Endodermal cell (in vitro differentiated cells): ENCODE results near the gene ACOT12. TPM values are rescaled to one million over a fixed set of nuclear protein-coding genes. Genes with fewer than 3 reads are reported as not detected.

Source experiments
- DNase-seq: peaks from one replicate; pipeline ENCODE4 v3.0.0-alpha.2; 2017
- H3K27ac ChIP-seq: 2 replicates; pipeline ENCODE4 v1.5.1; 2013; ENCODE audit warnings: mild to moderate bottlenecking, low read depth, low read length, moderate library complexity
- H3K27me3 ChIP-seq: 2 replicates; pipeline ENCODE4 v1.6.1; 2013; ENCODE audit warnings: mild to moderate bottlenecking, low read length, moderate library complexity; ENCODE audit not compliant: insufficient read depth, control insufficient read depth, poor library complexity, severe bottlenecking
- H3K36me3 ChIP-seq: 2 replicates; pipeline ENCODE4 v1.7.0; 2013; ENCODE audit warnings: mild to moderate bottlenecking, low read length, moderate library complexity; ENCODE audit not compliant: control insufficient read depth, insufficient read depth
- H3K4me1 ChIP-seq: one replicate; pipeline ENCODE4 v1.7.0; 2013; ENCODE audit warnings: low read length; ENCODE audit not compliant: control insufficient read depth, insufficient read depth
- H3K4me3 ChIP-seq: 2 replicates; pipeline ENCODE4 v1.5.1; 2013; ENCODE audit warnings: mild to moderate bottlenecking, low read length, moderate library complexity
- H3K9ac ChIP-seq: 2 replicates; pipeline ENCODE4 v1.6.1; 2013; ENCODE audit warnings: mild to moderate bottlenecking, low read length, moderate library complexity; ENCODE audit not compliant: poor library complexity, severe bottlenecking; ENCODE audit errors: extremely low read depth
- H3K9me3 ChIP-seq: 2 replicates; pipeline ENCODE4 v1.6.1; 2013; ENCODE audit warnings: mild to moderate bottlenecking, low read length, moderate library complexity; ENCODE audit not compliant: control insufficient read depth
- H3K27ac Mint-ChIP-seq: 2 replicates; pipeline ENCODE4 v1.8.0; 2020; ENCODE audit warnings: mixed read lengths
- H3K27me3 Mint-ChIP-seq: 2 replicates; pipeline ENCODE4 v1.8.0; 2021; ENCODE audit warnings: mild to moderate bottlenecking, mixed read lengths; ENCODE audit not compliant: insufficient read depth
- H3K36me3 Mint-ChIP-seq: 2 replicates; pipeline ENCODE4 v1.8.0; 2020; ENCODE audit warnings: low read depth, mixed read lengths
- H3K4me1 Mint-ChIP-seq: 2 replicates; pipeline ENCODE4 v1.8.0; 2020; ENCODE audit warnings: mixed read lengths
- H3K4me3 Mint-ChIP-seq: 2 replicates; pipeline ENCODE4 v1.8.0; 2020; ENCODE audit warnings: mild to moderate bottlenecking, moderate library complexity, mixed read lengths
- H3K9me3 Mint-ChIP-seq: 2 replicates; pipeline ENCODE4 v1.8.0; 2020; ENCODE audit warnings: mild to moderate bottlenecking, mixed read lengths
- WGBS, 2 experiments: methylation state at CpG; one replicate each; pipeline versions ENCODE4 v1.1.5 to v1.1.7; 2013; ENCODE audit warnings: missing lambda C conversion rate in 2 of 2, mixed read lengths in 1 of 2; ENCODE audit not compliant: insufficient coverage in 1 of 2, insufficient read length in 1 of 2; 5-methylcytosine and 5-hydroxymethylcytosine counted together
- total RNA-seq, 2 donors: library from RNA; stranded (reverse); fragmentation: NEBNext Ultra II Directional in 1 of 2; extraction: Animal tissue kit (Norgen Biotek cat#: 25700) in 1 of 2; gene quantifications; 2 replicates in 1 of 2; 3 replicates in 1 of 2; pipeline ENCODE4 v1.2.1, GENCODE V29; 2021
- TF ChIP-seq, protein P1 (sequence below): fragments of 200-600 bp; sonication (generic); conservative IDR thresholded peaks from 2 replicates; pipeline ENCODE4 v1.5.0; 2021; ENCODE audit warnings: antibody characterized with exemption, mild to moderate bottlenecking

Gene ACOT12
- total RNA-seq, 2 donors from 2014 or later: 0.42 TPM; not detected in 1

DNA sequence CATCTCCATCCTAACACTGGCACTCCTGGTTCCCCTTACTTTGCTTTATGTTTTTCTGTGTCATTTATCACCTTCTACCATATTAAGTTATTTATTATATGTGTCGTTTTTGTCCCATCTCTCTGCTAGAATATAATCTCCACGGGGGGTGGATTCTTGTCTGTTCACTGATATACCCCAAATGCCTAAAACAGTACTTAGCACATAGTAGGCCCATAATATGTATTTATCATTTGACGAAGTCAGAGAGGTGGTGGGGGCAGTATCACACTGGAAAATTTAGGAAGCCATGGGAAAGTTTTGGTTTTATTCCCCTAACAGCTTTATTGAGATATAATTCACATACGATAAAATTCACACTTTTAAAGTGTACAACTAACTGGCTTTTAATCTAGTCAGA is 78.1 kb downstream of the ACOT12 start:
- Mint-ChIP-seq H3K9me3 (no peaks in the 10 kb centered on the region), H3K4me3 (no peak overlapping the region), H3K4me1 (peaks cover 3% of the 10 kb centered on the region), H3K36me3 (peaks cover 15% of the 10 kb centered on the region), H3K27ac (no peak overlapping the region), H3K27me3 (no peaks in the 10 kb centered on the region)
- H3K4me1 ChIP-seq: no peaks in the 10 kb centered on the region
- H3K27me3 ChIP-seq: no peaks in the 10 kb centered on the region
- TF ChIP-seq, protein P1, sequence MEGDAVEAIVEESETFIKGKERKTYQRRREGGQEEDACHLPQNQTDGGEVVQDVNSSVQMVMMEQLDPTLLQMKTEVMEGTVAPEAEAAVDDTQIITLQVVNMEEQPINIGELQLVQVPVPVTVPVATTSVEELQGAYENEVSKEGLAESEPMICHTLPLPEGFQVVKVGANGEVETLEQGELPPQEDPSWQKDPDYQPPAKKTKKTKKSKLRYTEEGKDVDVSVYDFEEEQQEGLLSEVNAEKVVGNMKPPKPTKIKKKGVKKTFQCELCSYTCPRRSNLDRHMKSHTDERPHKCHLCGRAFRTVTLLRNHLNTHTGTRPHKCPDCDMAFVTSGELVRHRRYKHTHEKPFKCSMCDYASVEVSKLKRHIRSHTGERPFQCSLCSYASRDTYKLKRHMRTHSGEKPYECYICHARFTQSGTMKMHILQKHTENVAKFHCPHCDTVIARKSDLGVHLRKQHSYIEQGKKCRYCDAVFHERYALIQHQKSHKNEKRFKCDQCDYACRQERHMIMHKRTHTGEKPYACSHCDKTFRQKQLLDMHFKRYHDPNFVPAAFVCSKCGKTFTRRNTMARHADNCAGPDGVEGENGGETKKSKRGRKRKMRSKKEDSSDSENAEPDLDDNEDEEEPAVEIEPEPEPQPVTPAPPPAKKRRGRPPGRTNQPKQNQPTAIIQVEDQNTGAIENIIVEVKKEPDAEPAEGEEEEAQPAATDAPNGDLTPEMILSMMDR: no peak
- no peak overlapping the region for H3K27ac ChIP-seq
- 97% methylated on average over 3 of the region's 4 CpGs; no CpG with 5 or more reads in 1 of the 2 experiments for WGBS, 2 experiments
- no peak overlapping the region for H3K9ac ChIP-seq
- no peak for DNase-seq
- H3K36me3 ChIP-seq: peaks cover 29% of the 10 kb centered on the region
- H3K4me3 ChIP-seq: no peak overlapping the region
- H3K9me3 ChIP-seq: no peaks in the 10 kb centered on the region

DNA sequence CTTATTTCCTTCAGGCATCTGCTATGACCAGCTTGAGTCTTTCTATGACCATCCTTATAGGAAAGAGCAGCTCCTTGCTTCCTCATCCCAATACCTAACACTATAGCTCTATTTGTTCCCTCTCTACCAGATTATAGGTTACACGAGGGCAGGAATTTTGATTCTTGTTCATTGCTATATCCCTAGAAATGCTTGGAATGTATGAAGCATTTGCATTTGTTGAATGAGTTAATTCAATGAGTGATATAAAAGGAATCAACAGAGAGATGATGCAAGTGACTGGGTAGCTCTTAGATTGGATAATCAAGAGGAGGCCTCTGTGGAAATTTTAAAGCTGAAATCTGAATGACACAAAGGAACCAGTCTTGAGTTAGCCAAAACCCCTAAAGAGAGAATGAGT is 78.6 kb downstream of the ACOT12 start:
- TF ChIP-seq, protein P1: no peak
- H3K4me3 ChIP-seq: no peak overlapping the region

DNA sequence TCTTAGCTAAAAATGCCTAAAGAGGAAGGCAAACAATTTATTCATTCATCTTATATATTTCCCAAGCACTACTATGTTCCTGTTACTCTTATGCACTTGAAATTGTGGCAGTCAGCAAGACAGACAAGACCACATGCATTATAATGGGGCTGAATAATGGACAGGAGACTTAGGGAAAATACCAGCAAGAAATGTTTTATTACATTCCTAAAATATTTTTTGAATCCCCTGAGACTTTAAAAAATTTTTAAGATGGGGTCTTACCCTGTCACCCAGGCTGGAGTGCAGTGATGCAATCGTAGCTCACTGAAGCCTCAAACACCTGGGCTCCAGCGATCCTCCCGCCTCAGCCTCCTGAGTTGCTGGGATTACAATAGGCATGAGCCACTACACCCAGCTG is 79.4 kb downstream of the ACOT12 start:
- H3K27ac ChIP-seq: no peak overlapping the region
- no peaks in the 10 kb centered on the region for H3K9me3 Mint-ChIP-seq
- no peak overlapping the region for H3K9ac ChIP-seq
- no peak overlapping the region for H3K4me3 Mint-ChIP-seq
- no peak for DNase-seq
- H3K27me3 Mint-ChIP-seq: no peaks in the 10 kb centered on the region
- H3K27ac Mint-ChIP-seq: no peak overlapping the region
- TF ChIP-seq, protein P1: no peak
- H3K36me3 ChIP-seq: peaks cover 41% of the 10 kb centered on the region
- peaks cover 3% of the 10 kb centered on the region for H3K4me1 Mint-ChIP-seq
- H3K4me1 ChIP-seq: no peaks in the 10 kb centered on the region
- 91 to 96% methylated on average over 3 of the region's 3 CpGs for WGBS, 2 experiments
- peaks cover 18% of the 10 kb centered on the region for H3K36me3 Mint-ChIP-seq
- H3K27me3 ChIP-seq: no peaks in the 10 kb centered on the region
- H3K9me3 ChIP-seq: no peaks in the 10 kb centered on the region
- H3K4me3 ChIP-seq: no peak overlapping the region

More for the DNA sequence above, 78.6 kb downstream of the ACOT12 start:
- Mint-ChIP-seq H3K27ac (no peak overlapping the region), H3K9me3 (no peaks in the 10 kb centered on the region), H3K4me3 (no peak overlapping the region), H3K36me3 (peaks cover 15% of the 10 kb centered on the region), H3K4me1 (peaks cover 3% of the 10 kb centered on the region), H3K27me3 (no peaks in the 10 kb centered on the region)
- Histone ChIP-seq H3K27me3 (no peaks in the 10 kb centered on the region), H3K27ac (no peak overlapping the region), H3K9me3 (no peaks in the 10 kb centered on the region), H3K9ac (no peak overlapping the region), H3K36me3 (peaks cover 34% of the 10 kb centered on the region), H3K4me1 (no peaks in the 10 kb centered on the region)
- WGBS, 2 experiments: 78 to 88% methylated on average over 1 of the region's 1 CpG
- DNase-seq: no peak
